ENCODE measurements around the gene NXF3.
"Not testable (repeated sequence)": the region's sequence is repeated elsewhere in the genome, so short reads cannot be mapped to it uniquely, and the experiment has no call there.

Gene NXF3, protein sequence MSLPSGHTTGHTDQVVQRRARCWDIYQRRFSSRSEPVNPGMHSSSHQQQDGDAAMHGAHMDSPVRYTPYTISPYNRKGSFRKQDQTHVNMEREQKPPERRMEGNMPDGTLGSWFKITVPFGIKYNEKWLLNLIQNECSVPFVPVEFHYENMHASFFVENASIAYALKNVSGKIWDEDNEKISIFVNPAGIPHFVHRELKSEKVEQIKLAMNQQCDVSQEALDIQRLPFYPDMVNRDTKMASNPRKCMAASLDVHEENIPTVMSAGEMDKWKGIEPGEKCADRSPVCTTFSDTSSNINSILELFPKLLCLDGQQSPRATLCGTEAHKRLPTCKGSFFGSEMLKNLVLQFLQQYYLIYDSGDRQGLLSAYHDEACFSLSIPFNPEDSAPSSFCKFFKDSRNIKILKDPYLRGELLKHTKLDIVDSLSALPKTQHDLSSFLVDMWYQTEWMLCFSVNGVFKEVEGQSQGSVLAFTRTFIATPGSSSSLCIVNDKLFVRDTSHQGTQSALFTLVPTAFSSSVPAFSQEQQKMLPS

DNA sequence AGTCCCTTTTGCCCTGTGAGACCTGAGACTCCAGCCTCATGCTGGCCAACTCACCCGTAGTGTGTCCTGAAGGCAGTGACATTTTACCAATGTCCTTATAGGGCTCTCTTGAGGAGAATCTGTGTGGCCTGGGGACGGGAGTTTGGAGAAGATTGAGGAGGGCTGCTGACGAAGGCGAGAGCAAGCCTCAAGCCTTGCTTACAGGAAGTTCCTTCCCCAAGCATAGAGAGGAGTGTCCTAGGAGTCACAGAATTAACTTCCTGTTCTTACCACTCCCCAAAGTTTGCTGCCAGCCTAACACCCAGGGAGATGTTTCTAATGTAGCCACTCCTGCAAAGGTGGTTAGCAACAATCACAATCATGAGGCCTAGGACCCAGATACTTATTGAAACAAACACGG is at the start of gene NXF3:
Gene NXF3 (minus strand): TSS at position 202 of the 400 bp plus-strand sequence. CDS start 120 bp downstream, at position 82.
- no peak for DNase-seq

DNA sequence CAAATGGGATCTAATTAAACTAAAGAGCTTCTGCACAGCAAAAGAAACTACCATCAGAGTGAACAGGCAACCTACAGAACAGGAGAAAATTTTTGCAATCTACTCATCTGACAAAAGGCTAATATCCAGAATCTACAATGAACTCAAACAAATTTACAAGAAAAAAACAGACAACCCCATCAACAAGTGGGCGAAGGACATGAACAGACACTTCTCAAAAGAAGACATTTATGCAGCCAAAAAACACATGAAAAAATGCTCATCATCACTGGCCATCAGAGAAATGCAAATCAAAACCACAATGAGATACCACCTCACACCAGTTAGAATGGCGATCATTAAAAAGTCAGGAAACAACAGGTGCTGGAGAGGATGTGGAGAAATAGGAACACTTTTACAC is 43.6 kb upstream of the NXF3 start:
- DNase-seq: not testable (repeated sequence)

DNA sequence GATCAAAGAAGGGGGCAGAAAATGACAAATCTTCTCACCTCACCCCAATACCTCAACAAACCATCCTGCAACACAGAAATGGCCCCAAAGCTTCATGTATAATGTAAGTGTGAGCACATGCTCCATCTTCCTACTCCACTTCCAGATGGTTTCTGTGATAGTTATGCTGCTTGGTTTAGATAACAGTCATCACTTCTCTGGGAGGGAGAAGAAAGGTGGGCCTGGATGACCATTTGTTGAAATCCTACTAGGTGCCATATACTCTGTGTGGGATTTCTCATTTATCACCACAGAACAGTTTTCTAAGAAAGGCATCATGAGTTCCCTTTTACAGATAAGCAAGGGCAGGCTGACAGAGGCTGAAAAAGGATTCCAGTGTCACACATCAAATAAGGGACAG is 31.3 kb upstream of the NXF3 start:
- DNase-seq: no peak

DNA sequence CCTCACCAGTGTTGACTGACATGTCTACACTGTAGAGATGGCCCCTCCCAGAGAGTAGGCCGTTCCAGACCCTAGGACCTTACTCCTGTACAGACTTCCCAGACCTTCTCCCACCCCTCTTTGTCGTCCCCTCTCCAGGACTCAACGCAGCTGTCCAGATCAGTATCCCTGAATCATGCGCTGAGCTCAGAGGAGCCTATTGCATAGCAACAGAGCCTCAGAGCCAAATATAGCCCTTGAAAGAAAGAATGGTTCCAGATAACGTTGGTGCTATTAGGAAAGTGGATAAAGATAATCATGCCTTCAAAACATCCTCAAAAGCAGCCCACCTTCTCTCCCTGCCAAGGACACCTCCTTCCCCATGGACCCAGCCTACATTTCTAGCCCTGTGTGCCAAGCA is 27.8 kb upstream of the NXF3 start:
- no peak for DNase-seq

DNA sequence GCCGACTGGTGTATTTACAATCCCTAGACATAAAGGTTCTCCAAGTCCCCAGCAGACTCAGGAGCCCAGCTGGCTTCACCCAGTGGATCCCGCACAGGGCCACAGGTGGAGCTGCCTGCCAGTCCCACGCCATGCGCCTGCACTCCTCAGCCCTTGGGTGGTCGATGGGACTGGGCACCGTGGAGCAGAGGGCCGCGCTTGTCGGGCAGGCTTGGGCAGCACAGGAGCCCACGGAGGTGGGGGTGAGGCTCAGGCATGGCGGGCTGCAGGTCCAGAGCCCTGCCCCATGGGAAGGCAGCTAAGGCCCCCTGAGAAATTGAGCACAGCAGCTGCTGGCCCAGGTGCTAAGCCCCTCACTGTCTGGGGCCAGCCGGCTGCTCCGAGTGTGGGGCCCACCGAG is 24.0 kb upstream of the NXF3 start:
- DNase-seq: not testable (repeated sequence)

DNA sequence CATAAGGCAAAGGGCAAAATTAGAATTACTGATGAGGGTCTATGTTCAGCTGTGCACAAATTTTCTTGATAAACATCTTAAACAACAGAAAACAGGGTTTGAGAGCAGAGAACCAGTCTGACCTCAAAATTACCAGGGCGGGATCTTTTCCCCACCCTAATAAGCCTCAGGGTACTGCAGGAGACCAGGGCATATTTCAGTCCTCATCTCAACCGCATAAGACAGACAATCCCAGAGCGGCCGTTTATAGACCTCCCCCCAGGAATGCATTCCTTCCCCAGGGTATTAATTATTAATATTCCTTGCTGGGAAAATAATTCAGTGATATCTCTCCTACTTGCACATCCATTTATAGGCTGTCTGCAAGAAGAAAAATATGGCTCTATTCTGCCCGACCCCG is 16.6 kb upstream of the NXF3 start:
- DNase-seq: not testable (repeated sequence)

DNA sequence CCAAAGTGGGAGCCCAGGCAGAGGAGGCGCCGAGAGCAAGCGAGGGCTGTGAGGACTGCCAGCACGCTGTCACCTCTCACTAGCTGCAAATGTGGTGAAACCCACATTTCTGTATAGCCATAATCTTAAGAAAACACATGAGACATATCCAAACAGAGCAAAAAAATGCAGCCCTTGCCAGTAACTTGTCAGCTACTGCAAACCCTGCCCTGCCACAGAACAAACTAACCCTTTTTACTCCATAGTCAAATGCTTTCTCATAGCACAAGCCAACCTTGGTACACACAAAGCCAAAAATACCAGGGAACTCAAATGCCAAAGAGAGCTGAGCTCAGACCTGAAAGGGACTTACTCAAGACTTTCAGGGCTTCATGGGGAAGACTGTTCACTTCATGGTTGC is 14.9 kb upstream of the NXF3 start:
- DNase-seq: no peak

DNA sequence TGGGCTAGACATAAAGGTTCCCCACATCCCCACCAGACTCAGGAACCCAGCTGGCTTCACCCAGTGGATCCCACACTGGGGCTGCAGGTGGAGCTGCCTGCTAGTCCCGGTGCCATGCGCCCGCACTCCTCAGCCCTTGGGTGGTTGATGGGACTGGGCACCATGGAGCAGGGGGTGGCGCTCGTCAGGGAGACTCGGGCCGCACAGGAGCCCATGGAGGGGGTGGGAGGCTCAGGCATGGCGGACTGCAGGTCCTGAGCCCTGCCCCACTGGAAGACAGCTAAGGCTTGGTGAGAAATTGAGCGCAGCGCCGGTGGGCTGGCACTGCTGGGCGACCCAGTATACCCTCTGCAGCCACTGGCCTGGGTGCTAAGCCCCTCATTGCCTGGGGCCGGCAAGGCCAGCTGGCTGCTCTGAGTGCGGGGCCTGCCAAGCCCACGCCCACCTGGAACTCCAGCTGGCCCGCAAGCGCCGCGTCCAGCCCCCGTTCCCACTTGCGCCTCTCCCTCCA is 14.3 kb upstream of the NXF3 start:
- not testable (repeated sequence) for DNase-seq

DNA sequence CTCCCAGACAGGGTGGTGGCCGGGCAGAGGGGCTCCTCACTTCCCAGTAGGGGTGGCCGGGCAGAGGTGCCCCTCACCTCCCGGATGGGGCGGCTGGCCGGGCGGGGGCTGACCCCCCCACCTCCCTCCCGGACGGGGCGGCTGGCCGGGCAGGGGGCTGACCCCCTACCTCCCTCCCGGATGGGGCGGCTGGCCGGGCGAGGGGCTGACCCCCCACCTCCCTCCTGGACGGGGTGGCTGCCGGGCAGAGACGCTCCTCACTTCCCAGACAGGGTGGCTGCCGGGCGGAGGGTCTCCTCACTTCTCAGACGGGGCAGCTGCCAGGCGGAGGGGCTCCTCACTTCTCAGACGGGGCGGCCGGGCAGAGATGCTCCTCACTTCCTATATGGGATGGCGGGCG is 11.4 kb upstream of the NXF3 start:
- DNase-seq: not testable (repeated sequence)

DNA sequence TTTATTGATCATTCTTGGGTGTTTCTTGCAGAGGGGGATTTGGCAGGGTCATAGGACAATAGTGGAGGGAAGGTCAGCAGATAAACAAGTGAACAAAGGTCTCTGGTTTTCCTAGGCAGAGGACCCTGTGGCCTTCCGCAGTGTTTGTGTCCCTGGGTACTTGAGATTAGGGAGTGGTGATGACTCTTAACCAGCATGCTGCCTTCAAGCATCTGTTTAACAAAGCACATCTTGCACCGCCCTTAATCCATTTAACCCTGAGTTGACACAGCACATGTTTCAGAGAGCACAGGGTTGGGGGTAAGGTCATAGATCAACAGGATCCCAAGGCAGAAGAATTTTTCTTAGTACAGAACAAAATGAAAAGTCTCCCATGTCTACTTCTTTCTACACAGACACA is 10.9 kb upstream of the NXF3 start:
- DNase-seq: not testable (repeated sequence)

DNA sequence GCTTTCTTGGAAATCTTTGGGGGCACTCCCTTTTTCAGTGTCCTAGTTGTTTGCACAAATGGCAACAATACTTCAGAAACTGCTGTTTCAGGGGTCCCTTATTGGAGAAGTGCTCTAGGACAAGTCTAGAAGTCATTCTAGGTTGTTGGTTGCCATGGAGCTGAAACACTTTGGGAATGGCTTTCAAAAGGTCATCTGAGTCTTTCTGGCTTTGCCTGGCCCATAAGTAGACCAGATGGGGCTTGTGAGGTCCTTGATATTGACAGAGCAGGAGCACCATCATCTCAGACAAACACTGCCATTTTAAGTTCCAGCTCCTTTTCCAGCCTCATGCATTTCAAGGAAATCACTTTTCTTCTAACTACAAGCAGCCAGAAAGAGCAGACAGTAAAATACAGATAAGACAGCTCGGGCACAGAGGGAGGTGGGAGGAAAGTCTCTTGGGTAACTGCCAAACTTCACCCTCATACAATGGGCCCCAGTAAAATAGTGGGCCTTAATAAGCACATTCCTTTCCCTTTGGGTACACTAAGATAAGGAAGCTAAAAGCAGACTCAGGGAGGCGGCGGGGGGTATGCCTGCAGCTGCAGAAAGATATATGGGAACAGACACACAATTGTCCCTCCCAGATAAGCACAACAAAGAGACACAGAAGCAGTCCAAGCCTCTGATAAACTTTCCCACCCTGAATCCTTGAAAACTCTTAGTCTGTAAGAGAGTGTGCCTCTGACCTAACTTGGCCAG is 8.5 kb upstream of the NXF3 start:
- DNase-seq: no peak

DNA sequence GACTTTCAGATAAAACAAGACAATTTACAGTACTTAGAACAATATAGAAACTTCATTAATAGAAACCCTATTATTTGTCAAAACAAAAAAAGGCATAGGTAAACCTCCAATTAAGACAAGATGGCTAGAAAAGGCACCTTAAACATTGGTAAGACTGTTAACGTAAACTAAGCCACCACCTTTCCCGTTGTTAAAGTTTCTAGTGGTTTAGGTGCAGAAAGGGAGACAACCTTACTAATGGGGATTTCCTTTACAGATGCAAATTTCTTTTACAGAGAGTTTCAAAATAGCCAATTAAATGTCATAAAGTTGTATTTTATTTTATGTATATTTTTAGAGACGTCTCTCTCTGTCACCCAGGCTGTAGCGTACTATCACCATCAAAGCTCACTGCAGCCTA is 7.5 kb upstream of the NXF3 start:
- DNase-seq: no peak

DNA sequence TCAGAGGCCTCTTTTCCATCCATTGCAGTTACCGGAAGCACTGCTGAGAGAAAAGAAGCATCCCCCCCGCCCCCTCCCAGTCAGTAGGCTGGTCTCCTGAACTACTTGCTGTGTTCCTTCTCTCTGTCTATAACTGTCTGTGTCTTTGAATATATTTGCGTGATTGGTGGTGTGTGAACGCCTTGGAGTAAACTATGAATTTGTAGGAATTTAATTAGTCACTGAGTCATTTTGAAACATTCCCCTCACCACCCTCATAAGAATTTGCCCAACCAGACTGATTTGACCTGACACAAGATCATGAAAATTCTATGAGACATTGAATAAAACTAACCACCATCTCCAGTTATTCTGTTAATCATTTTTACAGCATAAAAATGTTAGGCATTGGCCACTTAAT is 6.7 kb upstream of the NXF3 start:
- DNase-seq: no peak

DNA sequence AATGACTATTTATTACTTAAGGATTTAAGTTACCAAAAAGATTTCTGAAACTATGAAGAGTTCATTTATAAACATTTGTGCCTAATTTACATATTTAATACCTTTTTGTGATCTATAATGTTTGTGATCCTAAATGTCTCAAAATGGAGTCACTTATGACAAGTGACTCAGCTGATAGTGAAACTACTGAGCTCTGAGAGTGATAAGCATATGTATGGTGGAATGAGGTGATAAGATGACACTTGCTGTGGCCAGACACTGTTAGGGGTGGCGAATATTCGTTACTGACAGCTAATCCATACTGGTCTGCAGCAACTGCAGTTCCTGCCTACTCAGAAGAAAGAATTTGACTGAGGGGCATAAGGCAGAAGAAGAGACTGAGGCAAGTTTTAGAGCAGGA is 5.5 kb upstream of the NXF3 start:
- no peak for DNase-seq

DNA sequence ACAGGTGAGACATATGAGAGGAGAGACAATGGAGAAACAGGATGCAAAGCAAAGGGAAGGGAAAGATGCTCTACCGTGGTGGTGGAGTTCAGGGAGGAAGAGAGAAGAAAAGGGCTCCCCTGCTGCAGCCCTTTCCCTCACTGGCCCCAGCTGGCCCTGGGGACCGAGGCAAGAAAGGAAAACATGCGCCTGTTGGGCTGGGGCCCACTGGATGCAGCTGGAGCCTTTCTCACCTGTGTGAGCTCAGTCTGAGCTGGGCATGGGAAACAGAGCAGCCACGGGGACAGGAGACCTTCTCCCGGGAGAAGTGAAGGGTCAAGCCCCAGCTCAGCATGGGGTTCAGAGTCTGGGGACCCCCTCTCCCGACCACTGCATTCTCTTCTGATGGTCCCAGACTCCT is 11.9 kb downstream of the NXF3 start:
- DNase-seq: no peak

DNA sequence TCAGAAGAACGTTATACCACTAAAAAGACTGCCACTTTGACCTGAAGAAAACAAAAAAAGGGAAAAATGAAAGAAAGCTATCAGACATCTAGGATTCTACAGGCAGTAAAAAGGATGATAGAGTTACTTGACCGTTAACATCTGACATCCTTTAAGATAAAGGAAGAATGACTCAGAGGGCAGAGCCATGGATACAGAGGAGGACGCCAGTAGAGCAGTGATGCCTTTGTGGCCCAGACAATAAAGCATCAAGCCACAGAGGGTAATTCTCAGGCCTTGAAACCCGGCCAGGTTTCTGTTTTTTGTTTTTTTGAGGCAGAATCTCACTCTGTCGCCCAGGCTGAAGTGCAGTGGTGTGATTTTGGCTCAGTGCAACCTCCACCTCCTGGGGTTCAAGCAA is 19.5 kb downstream of the NXF3 start:
- no peak for DNase-seq

DNA sequence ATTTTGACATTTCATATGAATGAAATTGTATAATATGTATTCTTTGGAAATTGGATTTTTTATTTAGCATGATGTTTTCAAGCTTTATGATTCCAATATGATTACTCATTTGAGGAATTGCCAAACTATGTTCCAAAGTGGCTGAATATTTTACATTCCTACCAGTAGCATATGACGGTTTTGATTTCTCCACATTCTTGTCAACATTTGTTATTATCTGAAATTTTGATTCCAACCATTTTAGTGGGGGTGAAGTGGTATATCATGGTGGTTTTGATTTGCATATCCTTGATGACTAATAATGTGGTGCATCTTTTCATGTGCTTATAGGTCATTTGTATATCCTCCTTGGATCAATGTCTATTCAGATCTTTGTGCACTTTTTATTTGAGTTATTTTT is 26.3 kb downstream of the NXF3 start:
- no peak for DNase-seq

DNA sequence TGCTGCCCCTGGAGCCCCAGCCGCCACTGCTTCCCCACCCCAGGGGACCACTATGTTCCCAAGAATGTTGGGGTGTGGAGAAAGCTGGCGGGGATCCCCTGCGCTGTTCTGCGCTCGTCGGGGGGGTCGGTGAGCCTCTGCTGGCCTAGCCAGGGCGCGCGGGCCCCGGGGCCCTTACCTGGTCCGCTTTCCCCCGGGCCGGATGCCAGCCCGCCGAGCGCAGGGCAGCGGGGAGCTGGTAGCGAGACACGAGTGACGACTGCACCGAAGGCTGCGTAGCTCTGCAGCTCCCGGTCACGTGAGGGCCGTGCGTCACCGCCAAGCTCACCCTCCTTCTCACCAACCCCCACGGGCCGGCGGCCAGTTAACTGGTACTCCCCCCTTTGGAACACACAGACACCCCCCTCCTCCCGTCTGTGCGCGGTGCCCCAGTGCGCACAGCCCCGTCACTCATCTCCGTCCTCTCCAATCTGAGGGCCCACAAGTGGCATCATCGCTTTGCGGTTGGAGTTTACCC is 29.0 kb downstream of the NXF3 start, which contains the start of gene BEX1:
Gene BEX1 (minus strand): TSS at position 254 of the 517 bp plus-strand sequence. CDS start 897 bp downstream, outside the sequence.
- no peak for DNase-seq

DNA sequence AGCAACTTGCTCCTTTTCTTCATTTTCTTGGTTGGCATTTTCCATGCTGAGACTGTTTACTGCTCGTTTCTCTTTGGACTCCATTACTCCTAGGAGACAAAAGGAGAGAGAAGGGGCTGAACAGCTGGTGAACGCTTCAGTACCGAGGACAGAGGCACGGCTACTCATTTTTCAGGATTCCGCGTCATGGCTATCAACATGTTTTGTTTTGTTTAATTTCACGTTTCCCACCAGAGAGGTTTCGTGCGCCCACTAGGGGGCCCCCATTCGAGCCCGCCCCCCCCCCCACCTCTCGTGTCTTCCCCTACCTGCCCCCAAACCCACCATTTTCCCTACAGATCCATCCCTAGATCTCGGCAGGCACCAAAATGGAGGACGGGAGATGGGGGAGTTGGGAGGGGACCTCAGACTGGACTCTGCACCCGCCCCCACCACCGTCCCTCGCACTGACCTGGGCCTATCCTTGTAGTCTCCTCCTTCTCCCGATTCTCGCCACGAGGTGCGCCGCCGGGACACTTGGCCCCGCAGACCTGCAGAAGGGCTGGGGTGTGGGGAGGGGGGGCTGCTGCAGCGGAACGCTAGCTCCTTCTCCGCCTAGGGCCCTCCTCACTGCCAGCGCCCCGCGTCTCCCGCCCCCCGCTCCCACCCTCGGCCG is 29.6 kb downstream of the NXF3 start:
- no peak for DNase-seq

DNA sequence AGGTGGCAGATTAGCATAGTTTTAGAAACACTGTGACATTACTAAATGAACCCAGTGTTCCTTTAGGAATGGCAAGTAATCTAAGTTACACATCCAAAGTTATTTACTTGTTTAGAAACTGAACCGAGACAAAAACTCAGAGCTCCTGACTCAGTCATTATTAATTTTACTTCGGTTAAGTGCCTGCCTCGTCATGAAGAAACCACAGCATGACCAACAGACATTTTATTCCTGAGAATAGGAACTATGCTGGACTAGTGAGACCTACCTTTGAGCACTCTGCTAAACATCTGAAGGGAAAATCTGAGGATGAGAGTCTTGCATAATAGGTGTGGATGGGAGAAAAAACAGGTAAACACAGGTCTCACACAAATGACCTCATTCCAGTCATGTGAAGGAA is 31.5 kb downstream of the NXF3 start:
- DNase-seq: no peak

DNA sequence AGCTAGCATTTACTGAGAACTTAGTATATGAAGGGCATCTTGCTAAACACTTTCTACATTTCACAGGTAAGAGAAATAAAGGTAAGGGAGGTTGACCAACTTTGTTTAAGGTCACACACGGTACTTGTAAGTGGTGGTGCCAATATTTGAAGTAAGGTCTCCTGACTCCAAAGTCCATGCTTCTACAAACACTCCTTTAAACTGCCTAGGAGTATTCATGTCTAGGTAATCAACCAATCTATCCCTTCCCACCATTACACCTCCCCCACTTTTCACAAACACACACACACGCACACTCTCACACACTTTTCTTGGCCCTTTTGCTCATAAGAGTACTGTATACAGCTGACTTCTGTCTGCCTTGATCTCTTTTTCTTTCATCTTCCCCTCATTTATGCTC is 36.0 kb downstream of the NXF3 start:
- no peak for DNase-seq

DNA sequence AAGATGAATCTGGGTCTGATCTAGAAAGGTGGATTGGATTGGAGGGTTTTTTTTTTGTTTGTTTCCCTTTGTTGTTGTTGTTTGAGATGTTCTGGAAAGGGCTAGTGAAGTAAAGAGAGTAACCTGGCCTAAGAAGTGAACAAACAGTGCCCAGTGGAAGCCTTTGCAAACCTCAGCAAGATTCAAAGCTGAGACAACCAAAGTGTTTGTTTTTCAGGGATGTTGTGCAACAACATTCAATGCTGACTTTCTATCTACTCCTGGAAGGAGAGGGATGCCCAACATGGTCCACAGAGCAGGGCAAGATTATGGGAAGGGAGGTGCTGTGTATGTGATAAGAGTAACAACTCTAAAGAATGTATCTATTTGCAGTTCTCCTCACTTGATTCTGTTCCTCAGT is 40.3 kb downstream of the NXF3 start:
- no peak for DNase-seq

DNA sequence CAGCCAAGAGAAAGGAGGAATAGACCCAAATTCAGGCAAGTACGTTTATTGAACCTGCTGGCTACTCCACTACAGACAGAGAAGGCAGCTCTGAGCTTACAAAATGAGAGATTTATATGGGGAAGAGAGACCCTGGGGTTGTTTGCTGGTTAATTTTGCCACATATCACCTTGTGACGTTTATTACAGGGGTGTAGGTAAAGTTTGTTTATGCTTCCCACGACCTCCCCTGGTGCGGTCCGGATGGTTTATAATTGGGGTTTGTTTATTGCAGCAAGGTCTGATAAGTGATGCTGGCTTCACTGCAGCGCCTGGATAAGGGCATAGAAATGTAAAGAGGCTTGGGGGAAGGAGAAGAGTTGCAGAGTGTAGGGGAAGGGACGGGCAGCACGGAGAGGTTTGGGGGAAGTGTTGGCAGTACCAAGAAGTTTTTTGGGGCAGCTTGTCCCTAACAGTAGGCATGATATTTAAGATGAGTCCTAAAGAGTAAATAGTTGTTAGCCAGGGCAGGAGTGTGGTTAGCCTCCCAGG is 41.6 kb downstream of the NXF3 start:
- no peak for DNase-seq
